OCI-LY7 (cell line): Measurements from ENCODE around the gene OR13J1. TPM values are rescaled to one million over a fixed set of nuclear protein-coding genes. Genes with fewer than 3 reads are reported as not detected.

ENCODE experiments used
- BruUV-seq: library from RNA; stranded (reverse); fragments of 400-500 nt; replicated peaks from 2 replicates; lab custom pipeline; 2021; lab: Mats Ljungman, UMichigan
- CTCF ChIA-PET: fragments of 300-600 bp; sonication (Branson Sonifier 250); formaldehyde crosslinking; loops from one replicate; lab custom pipeline; 2022; ENCODE audit warnings: antibody characterized with exemption; ENCODE audit not compliant: unreplicated experiment; lab: Charles Lee
- POLR2A ChIA-PET: fragments of 300-600 bp; sonication (Branson Sonifier 250); formaldehyde crosslinking; loops from one replicate; lab custom pipeline; 2022; ENCODE audit warnings: antibody characterized with exemption; lab: Charles Lee
- DNase-seq: peaks from one replicate; pipeline ENCODE4 v3.0.0-alpha.2; 2015; ENCODE audit warnings: low spot score
- H2AFZ ChIP-seq: fragments of 200-600 bp; sonication (generic), shearing (Covaris generic); 2 replicates; pipeline ENCODE4 v1.6.1; 2014; ENCODE audit warnings: mild to moderate bottlenecking, antibody characterized with exemption, low read length, moderate library complexity
- H3K27ac ChIP-seq: fragments of 200-600 bp; sonication (generic); 2 replicates; pipeline ENCODE4 v1.5.1; 2014; ENCODE audit warnings: mixed run types, low read depth, mild to moderate bottlenecking, moderate library complexity, low read length, inconsistent platforms; ENCODE audit not compliant: poor library complexity, severe bottlenecking
- H3K36me3 ChIP-seq: fragments of 200-600 bp; sonication (generic); 2 replicates; pipeline ENCODE4 v1.6.1; 2014; ENCODE audit warnings: mild to moderate bottlenecking, antibody characterized with exemption, low read length, moderate library complexity, mixed read lengths; ENCODE audit not compliant: insufficient read depth
- H3K4me1 ChIP-seq: fragments of 200-600 bp; sonication (generic); 2 replicates; pipeline ENCODE4 v1.5.1; 2014; ENCODE audit warnings: mild to moderate bottlenecking, low read length; ENCODE audit not compliant: insufficient read depth, poor library complexity, severe bottlenecking
- H3K4me2 ChIP-seq: fragments of 200-600 bp; sonication (generic); 2 replicates; pipeline ENCODE4 v1.6.1; 2014; ENCODE audit warnings: mild to moderate bottlenecking, low read length
- H3K4me3 ChIP-seq: fragments of 200-600 bp; sonication (generic); 2 replicates; pipeline ENCODE4 v1.5.1; 2014; ENCODE audit warnings: mild to moderate bottlenecking, low read depth, low read length; ENCODE audit not compliant: poor library complexity, severe bottlenecking
- H3K79me2 ChIP-seq: fragments of 200-600 bp; sonication (generic); 2 replicates; pipeline ENCODE4 v1.6.1; 2016; ENCODE audit warnings: low read depth, mild to moderate bottlenecking, low read length, moderate library complexity, mixed read lengths; ENCODE audit not compliant: insufficient read depth
- H3K9me2 ChIP-seq: fragments of 200-600 bp; sonication (generic); 2 replicates; pipeline ENCODE4 v1.6.1; 2016; ENCODE audit warnings: mild to moderate bottlenecking, low read length, mixed read lengths; ENCODE audit not compliant: insufficient read depth
- H3K9me3 ChIP-seq: fragments of 200-600 bp; sonication (generic); 2 replicates; pipeline ENCODE4 v1.6.1; 2014; ENCODE audit warnings: mild to moderate bottlenecking, mixed run types, low read length, mixed read lengths
- H4K20me1 ChIP-seq: fragments of 200-600 bp; sonication (generic); 2 replicates; pipeline ENCODE4 v1.6.1; 2014; ENCODE audit warnings: mild to moderate bottlenecking, antibody characterized with exemption, low read length, moderate library complexity, mixed read lengths; ENCODE audit not compliant: insufficient read depth
- EZH2phosphoT487 ChIP-seq: fragments of 200-600 bp; sonication (generic); IDR thresholded peaks from 2 replicates; pipeline ENCODE4 v1.6.1; 2018; ENCODE audit warnings: low read depth, borderline replicate concordance, mild to moderate bottlenecking, mixed run types, antibody characterized with exemption, low read length, moderate library complexity, mixed read lengths
- intact Hi-C: fragments of 100-400 bp; cut with micrococcal nuclease; formaldehyde crosslinking; loops from one replicate; pipeline ENCODE4 v1.10.0; 2022; ENCODE audit not compliant: unreplicated experiment
- total RNA-seq, 2 experiments: library from RNA; depleted of rRNA in 1 of 2; stranded (reverse); fragments of >200 nt in 1 of 2; shearing (Covaris generic) in 1 of 2; gene quantifications; 2 replicates each; pipeline ENCODE4 v1.2.3, GENCODE V29; 2014 to 2022
- TF ChIP-seq, protein P1 (sequence below): fragments of 200-600 bp; sonication (generic); conservative IDR thresholded peaks from 2 replicates; pipeline ENCODE4 v1.5.1; 2014; ENCODE audit warnings: mild to moderate bottlenecking, antibody characterized with exemption, low read length, moderate library complexity, mixed read lengths

OR13J1 gene
- total RNA-seq, 2 experiments from 2014 or later: not detected

DNA sequence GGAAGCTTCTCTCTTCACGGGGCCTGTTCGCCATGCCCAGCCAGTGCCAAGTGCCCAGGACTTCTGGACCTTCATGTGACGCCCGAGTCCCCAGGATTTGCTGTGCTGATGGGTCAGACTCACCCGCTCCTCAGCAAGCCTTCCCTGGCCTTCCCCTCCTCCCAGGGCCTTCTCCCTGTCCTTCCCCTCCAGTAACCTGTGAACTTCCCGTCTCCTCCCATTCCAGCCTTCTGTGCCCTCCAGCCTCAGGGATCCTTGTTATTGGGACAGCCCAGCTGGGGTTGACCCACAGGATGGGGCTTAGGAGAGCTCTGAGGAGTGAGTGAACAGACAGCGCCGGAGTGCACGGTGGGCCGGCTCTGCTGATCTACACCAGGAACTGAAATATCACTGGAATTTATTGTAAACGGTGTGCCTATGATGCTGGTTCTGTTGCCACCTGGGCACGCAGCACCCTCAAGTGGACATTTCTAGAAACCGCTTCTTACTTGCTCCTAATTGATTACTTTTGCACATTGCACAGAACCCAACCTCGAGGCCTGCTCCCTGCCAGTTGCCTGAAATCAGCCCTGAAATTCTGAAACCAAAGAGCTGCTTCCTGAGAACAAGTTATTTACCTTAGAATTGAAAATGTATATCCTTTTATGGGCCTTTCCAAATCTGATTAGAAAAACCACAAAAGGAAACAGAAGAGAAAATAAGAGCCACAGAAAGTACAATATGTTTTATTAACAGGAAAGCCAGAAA lies 40.6 kb upstream of the OR13J1 start:
- DNase-seq: peak; percentile 67
- no peaks in the 10 kb centered on the region for H3K79me2 ChIP-seq
- H3K36me3 ChIP-seq: no peaks in the 10 kb centered on the region
- no peak overlapping the region for H3K4me3 ChIP-seq
- H3K27ac ChIP-seq: no peak overlapping the region
- 0 out of 2 replicates have a peak, but pooled peaks cover 3% of the 10 kb centered on the region for H3K9me3 ChIP-seq
- no peaks in the 10 kb centered on the region for H4K20me1 ChIP-seq
- ChIA-PET CTCF (no interaction called here), POLR2A (no interaction called here)
- intact Hi-C loops: no loop called here
- H3K4me2 ChIP-seq: no peak overlapping the region
- BruUV-seq: no TSS peak
- TF ChIP-seq EZH2phosphoT487: no peak
- TF ChIP-seq, protein P1, sequence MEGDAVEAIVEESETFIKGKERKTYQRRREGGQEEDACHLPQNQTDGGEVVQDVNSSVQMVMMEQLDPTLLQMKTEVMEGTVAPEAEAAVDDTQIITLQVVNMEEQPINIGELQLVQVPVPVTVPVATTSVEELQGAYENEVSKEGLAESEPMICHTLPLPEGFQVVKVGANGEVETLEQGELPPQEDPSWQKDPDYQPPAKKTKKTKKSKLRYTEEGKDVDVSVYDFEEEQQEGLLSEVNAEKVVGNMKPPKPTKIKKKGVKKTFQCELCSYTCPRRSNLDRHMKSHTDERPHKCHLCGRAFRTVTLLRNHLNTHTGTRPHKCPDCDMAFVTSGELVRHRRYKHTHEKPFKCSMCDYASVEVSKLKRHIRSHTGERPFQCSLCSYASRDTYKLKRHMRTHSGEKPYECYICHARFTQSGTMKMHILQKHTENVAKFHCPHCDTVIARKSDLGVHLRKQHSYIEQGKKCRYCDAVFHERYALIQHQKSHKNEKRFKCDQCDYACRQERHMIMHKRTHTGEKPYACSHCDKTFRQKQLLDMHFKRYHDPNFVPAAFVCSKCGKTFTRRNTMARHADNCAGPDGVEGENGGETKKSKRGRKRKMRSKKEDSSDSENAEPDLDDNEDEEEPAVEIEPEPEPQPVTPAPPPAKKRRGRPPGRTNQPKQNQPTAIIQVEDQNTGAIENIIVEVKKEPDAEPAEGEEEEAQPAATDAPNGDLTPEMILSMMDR: peak; percentile 84
- no peaks in the 10 kb centered on the region for H3K9me2 ChIP-seq
- peaks cover 4% of the 10 kb centered on the region for H3K4me1 ChIP-seq
- peak overlapping the region; percentile 59; the same call in 1 of the 2 replicates for H2AFZ ChIP-seq

DNA sequence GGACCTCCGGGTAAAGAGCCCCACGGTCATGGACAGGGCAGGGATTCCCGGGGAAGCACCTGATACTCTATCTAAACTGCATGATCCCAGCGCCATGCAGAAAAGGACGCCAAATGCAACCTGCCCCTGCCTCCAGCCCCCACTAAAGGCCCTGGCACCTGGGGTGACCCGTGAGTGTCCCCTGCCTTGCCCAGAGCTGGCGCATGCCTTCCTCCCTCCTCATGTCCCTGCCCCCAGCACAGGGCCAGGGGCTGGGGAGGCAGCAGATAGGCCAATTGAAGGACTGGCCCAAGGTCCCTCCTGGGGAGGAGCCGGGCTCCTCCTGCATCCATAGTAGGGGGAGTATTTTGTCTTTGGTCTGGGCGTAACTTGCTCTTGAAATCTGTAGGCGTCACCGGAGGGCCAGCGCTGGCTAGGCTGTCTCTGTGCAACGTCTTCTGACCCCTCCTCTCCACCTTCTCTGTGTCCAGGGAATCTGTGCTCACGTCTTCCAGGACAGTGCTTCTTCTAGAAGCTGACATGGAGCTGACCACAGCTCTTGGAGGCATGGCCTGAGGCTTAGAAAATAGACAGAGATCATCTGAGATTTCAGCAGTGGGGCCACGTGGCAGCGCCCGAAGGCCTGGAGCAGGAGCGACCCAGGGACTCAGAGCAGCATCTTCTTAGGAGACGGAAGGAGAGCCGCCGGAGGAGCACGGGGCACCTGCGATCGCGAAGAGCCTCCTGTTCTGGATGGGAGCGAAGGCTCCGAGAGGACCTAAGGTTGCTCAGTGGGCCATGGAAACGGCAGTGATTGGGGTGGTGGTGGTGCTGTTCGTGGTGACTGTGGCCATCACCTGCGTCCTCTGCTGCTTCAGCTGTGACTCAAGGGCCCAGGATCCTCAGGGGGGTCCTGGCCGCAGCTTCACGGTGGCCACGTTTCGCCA lies 39.7 kb upstream of the OR13J1 start:
- TF ChIP-seq, protein P1: no peak
- no peak for TF ChIP-seq EZH2phosphoT487
- H3K9me2 ChIP-seq: no peaks in the 10 kb centered on the region
- no peak overlapping the region; the same call in 1 of the 2 replicates for H2AFZ ChIP-seq
- H3K4me1 ChIP-seq: peaks cover 4% of the 10 kb centered on the region
- no peaks in the 10 kb centered on the region for H4K20me1 ChIP-seq
- DNase-seq: no peak
- H3K9me3 ChIP-seq: 0 out of 2 replicates have a peak, but pooled peaks cover 3% of the 10 kb centered on the region
- BruUV-seq: no TSS peak
- no peaks in the 10 kb centered on the region for H3K79me2 ChIP-seq
- intact Hi-C loops: no loop called here
- H3K4me3 ChIP-seq: no peak overlapping the region
- no peaks in the 10 kb centered on the region for H3K36me3 ChIP-seq
- H3K4me2 ChIP-seq: no peak overlapping the region
- ChIA-PET POLR2A (no interaction called here), CTCF (no interaction called here)
- H3K27ac ChIP-seq: no peak overlapping the region
